ENCODE measurements around the gene CYP1A2. TPM values are rescaled to one million over a fixed set of nuclear protein-coding genes. Genes with fewer than 3 reads are reported as not detected.
A peak's percentile ranks its signal among the peaks of the same experiment; 100 is the strongest.

CYP1A2 gene
- total and polyA plus RNA-seq, 9 of the 15 experiments (the other 6 are each of a cell fraction or from before 2014, with no cell fraction given), result not detected

GRCh38 chr15:74786551-74787165 lies 38.0 kb downstream of the CYP1A2 start:
- intact Hi-C loops (cut with micrococcal nuclease), result no loop called here
- Histone ChIP-seq H4K20me1 (replicated peaks; ENCODE audit: control insufficient read depth, insufficient read depth, low read length) (peaks cover 33% of the 10 kb centered on the region), H3K4me1 (replicated peaks in 1 of 2; ENCODE audit: control insufficient read depth in 2 of 2, insufficient read depth in 2 of 2, low read length in 2 of 2) (peaks cover 43 to 68% of the 10 kb centered on the region in 2 experiments), H3K9me3 (replicated peaks; ENCODE audit: control insufficient read depth, insufficient read depth, low read depth, low read length) (no peaks in the 10 kb centered on the region), H3K4me2 (ENCODE audit: insufficient read depth, low read length) (peak overlapping the region; percentile 0; the same call in 1 of the 2 replicates), H3K4me3 (no peak overlapping the region), H3K79me2 (ENCODE audit: control insufficient read depth, insufficient read depth, low read length) (peaks cover 92% of the 10 kb centered on the region), H2AFZ (ENCODE audit: low read depth, low read length) (no peak overlapping the region), H3K9me1 (ENCODE audit: control insufficient read depth, insufficient read depth, low read length) (no peaks in the 10 kb centered on the region), H3K9ac (ENCODE audit: insufficient read depth in 1 of 2, low read depth in 2 of 2, low read length in 2 of 2) (peak overlapping the region in 1 of 2 experiments; percentile 77; a peak in 2 of 4 replicates), H3K27me3 (ENCODE audit: control insufficient read depth in 2 of 2, insufficient read depth in 2 of 2, low read length in 2 of 2) (no peaks in the 10 kb centered on the region), H3K36me3 (ENCODE audit: control insufficient read depth, insufficient read depth, low read length) (peaks cover 60% of the 10 kb centered on the region; the same call in 2 of the 3 replicates), H3K27ac (ENCODE audit: extremely low read depth, low read depth, low read length) (no peak overlapping the region)
- TF ChIP-seq THRB (CRISPR knock-in tag; conservative IDR thresholded peaks at IDR 0.05) (no peak), ZNF263 (CRISPR knock-in tag; IDR thresholded peaks at IDR 0.05; ENCODE audit: borderline replicate concordance) (0 out of 2 replicates have a peak, but pooled peaks have one; percentile 60)
- FAIRE-seq (no peak), ATAC-seq (no peak), DNase-seq (ENCODE audit: extremely low read depth in 1 of 4, low spot score in 3 of 4) (no peak)
- BruUV-seq (replicated peaks), result no TSS peak
- POLR2A ChIA-PET, result interaction anchor here (1.0 to 1.3 kb wide), 3 partner anchors 9 to 130 kb away, joined by 3 to 8 read pairs (median 3); no protein-coding TSS in a partner anchor
- CTCF ChIA-PET (ENCODE audit: low intra/inter-chr PET ratio), result no interaction called here
- in situ Hi-C loops (cut with MboI), result no loop called here
- WGBS (ENCODE audit: insufficient coverage, low coverage, missing lambda C conversion rate), result 83% methylated on average over 6 of the region's 7 CpGs

Measured in K562 (cell line).